Measurements from ENCODE around the gene CD4.
"Not testable (repeated sequence)": the region's sequence is repeated elsewhere in the genome, so short reads cannot be mapped to it uniquely, and the experiment has no call there.

CD4 gene

DNA sequence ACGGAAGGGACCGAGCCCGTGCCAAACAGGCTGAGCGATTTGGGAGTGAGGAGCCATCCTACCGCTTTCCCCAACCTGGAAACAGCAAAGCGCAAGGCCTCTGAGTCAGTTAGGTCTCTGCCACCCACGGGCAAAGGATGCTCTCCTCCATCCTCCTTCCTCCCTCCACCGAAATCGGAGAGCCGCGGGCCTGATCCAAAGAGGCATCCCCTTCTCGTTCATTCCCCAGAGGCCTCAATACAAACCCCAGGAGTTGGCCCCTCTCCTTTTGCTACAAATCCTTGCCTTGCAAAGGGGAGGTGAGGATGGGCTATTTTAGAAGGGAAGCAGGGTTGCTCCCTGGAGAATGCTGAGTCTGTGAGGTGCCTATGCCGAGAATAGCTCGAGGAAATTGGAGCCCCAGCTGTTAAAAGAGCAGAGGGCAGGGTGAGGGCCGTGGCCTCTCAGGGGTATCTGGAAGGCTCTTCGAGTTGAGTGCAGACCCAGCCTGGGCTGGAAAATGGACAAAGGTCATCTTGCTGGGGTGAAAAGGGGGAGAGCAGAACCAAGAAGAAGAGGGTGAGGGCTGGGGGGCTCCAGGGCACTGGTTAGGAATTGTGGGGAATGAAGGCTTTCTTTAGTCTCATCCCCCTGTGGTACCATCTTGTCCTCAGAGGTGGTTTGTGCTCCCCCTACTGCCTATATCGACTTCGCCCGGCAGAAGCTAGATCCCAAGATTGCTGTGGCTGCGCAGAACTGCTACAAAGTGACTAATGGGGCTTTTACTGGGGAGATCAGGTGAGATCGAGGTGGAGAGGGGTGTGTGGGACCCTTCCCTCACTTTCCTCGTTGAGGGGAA, 79.1 kb downstream of the CD4 start:
- peak; percentile 59 for DNase-seq (ENCODE audit: low spot score)

DNA sequence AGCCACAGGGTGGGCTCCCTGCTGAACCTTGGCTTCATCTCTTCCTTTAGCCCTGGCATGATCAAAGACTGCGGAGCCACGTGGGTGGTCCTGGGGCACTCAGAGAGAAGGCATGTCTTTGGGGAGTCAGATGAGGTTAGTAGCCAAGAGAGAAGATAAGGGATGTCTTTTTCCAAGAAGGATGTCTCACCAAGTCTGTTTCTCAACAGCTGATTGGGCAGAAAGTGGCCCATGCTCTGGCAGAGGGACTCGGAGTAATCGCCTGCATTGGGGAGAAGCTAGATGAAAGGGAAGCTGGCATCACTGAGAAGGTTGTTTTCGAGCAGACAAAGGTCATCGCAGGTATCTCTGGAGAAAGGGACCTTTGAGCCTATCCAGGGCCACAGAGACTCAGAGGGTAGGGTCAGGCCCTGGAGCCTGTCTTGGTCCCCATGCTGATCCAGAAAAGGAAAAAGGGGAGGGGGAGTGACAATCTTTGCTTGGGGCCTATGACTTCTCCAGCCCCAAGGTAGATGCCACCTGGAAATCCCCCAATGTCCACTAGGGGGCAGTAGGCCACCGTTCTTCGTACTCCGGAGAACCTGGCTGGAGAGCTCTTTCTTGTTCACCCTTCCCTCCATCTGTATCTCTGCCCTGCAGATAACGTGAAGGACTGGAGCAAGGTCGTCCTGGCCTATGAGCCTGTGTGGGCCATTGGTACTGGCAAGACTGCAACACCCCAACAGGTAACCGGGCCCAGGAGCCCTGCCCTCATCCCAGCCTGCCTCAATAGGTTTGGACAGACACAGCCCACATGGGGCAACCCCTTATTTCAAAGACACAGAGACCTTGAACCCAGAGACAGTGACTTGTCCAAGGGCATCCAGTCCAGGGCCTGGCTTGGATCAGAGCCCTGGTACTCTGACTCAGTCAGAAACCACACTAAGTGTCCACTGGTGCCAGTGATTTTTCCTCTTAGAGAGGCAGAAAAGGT, 80.0 kb downstream of the CD4 start:
- DNase-seq (ENCODE audit: low spot score), result peak; percentile 63

- not testable (repeated sequence) for DNase-seq (ENCODE audit: low spot score)
Observed at GRCh38 chr12:6870304-6870703, 81.0 kb downstream of the CD4 start.

Measured in putamen (tissue), 1 donor.